ENCODE measurements around the gene ZNF805.
"Not testable (repeated sequence)": the region's sequence is repeated elsewhere in the genome, so short reads cannot be mapped to it uniquely, and the experiment has no call there.

The ZNF805 gene

GRCh38 chr19:57269515-57270250, 29.3 kb downstream of the ZNF805 start:
- peak; percentile 81 for DNase-seq (ENCODE audit: low read depth)

GRCh38 chr19:57271280-57271679, 30.8 kb downstream of the ZNF805 start:
- no peak for DNase-seq (ENCODE audit: low read depth)

- no peak for DNase-seq (ENCODE audit: low read depth)
These were observed 32.6 kb downstream of the ZNF805 start for GRCh38 chr19:57273014-57273413.

GRCh38 chr19:57276430-57276829, 36.0 kb downstream of the ZNF805 start:
- DNase-seq (ENCODE audit: low read depth), result no peak

GRCh38 chr19:57278481-57278880, 38.0 kb downstream of the ZNF805 start:
- DNase-seq (ENCODE audit: low read depth), result not testable (repeated sequence)

- DNase-seq (ENCODE audit: low read depth), result peak; percentile 74
These were observed 39.2 kb downstream of the ZNF805 start for GRCh38 chr19:57279418-57280164.

- DNase-seq (ENCODE audit: low read depth), result peak; percentile 87
These were observed 39.9 kb downstream of the ZNF805 start, which contains the start of gene ZNF460 for GRCh38 chr19:57280165-57280961. ZNF460 (plus strand) TSS chr19:57280485; CDS start chr19:57280807, 322 bp downstream.

- DNase-seq (ENCODE audit: low read depth), result no peak
These were observed 40.5 kb downstream of the ZNF805 start for GRCh38 chr19:57280962-57281400.

- DNase-seq (ENCODE audit: low read depth), result no peak
These were observed 41.7 kb downstream of the ZNF805 start for GRCh38 chr19:57282011-57282643.

GRCh38 chr19:57288373-57288772, 47.9 kb downstream of the ZNF805 start:
- no peak for DNase-seq (ENCODE audit: low read depth)

GRCh38 chr19:57290970-57291369, 50.5 kb downstream of the ZNF805 start:
- no peak for DNase-seq (ENCODE audit: low read depth)

- DNase-seq (ENCODE audit: low read depth), result no peak
These were observed 52.1 kb downstream of the ZNF805 start for GRCh38 chr19:57292547-57292946.

GRCh38 chr19:57293719-57294118, 53.3 kb downstream of the ZNF805 start:
- no peak for DNase-seq (ENCODE audit: low read depth)

GRCh38 chr19:57302020-57302465, 61.6 kb downstream of the ZNF805 start:
- peak; percentile 82 for DNase-seq (ENCODE audit: low read depth)

GRCh38 chr19:57302727-57303401, 62.4 kb downstream of the ZNF805 start:
- DNase-seq (ENCODE audit: low read depth), result no peak

Measured in HS-5 (cell line).